ENCODE measurements around the gene ATP10A.

Gene ATP10A

GRCh38 chr15:25633862-25634261, 229.3 kb downstream of the ATP10A start:
- no peak for DNase-seq

DNA sequence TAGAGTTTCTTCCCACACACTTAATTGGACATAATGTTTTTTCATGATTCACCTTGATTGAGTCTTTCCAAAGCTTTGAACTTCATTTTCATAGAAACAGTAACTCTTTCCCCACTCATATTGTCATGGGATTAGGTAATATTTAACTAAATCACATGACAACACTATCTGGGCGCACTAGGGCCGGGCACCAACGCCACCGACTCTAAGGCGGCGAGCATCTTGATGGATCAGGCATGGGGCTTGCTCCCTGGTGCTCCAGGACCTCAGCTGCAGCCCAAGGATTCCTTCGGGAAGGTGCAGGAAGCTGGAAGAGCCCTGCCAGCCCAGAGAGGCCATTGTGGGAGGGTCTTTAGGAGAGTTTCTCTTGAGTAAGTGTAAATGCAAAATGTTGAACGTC, 231.2 kb downstream of the ATP10A start:
- DNase-seq = no peak
